Right atrium auricular region (tissue), 2 donors: ENCODE data around the gene NUAK2. TPM values are rescaled to one million over a fixed set of nuclear protein-coding genes. Genes with fewer than 3 reads are reported as not detected.

Experiments
- DNase-seq: peaks from one replicate; pipeline ENCODE4 v3.0.0-alpha.2; 2019; ENCODE audit warnings: low spot score
- H3K27ac ChIP-seq, 2 donors: fragments of 200-600 bp; sonication (generic); 1 replicate in 1 of 2; 2 replicates in 1 of 2; pipeline ENCODE4 v1.5.1; 2016 to 2019
- H3K27me3 ChIP-seq, 2 donors: fragments of 200-600 bp; sonication (generic); one replicate each; pipeline versions ENCODE4 v1.5.1 to v1.6.0; 2017 to 2019
- H3K36me3 ChIP-seq: fragments of 200-600 bp; sonication (generic); one replicate; pipeline ENCODE4 v1.5.1; 2016
- H3K4me1 ChIP-seq, 2 donors: fragments of 200-600 bp; sonication (generic); one replicate each; pipeline versions ENCODE4 v1.5.1 to v1.6.0; 2017 to 2019
- H3K4me3 ChIP-seq, 2 donors: fragments of 200-600 bp; sonication (generic); 1 replicate in 1 of 2; 2 replicates in 1 of 2; pipeline ENCODE4 v1.5.1; 2017 to 2019; ENCODE audit warnings: mild to moderate bottlenecking in 1 of 2, moderate library complexity in 1 of 2
- H3K9me3 ChIP-seq, 2 donors: fragments of 200-600 bp; sonication (generic); one replicate each; pipeline ENCODE4 v1.5.1; 2019
- total RNA-seq, 2 donors: library from RNA; depleted of rRNA; stranded (reverse); fragments of >200 nt; gene quantifications; one replicate each; pipeline ENCODE4 v1.1.0, GENCODE V29; 2016
- TF ChIP-seq, protein P1 (sequence below), 2 donors: fragments of 200-600 bp; sonication (generic); IDR thresholded peaks; one replicate each; pipeline ENCODE4 v1.5.1; 2019; ENCODE audit warnings: antibody characterized with exemption in 2 of 2

NUAK2 gene
- total RNA-seq, 2 donors from 2014 or later, result 0.67 to 1.7 TPM

GRCh38 chr1:205317311-205317917 is 4.1 kb downstream of the NUAK2 start:
- Histone ChIP-seq H3K4me3 (no peak overlapping the region), H3K27ac (peak overlapping the region; percentile 65 to 74), H3K36me3 (no peaks in the 10 kb centered on the region), H3K9me3 (no peaks in the 10 kb centered on the region), H3K27me3 (no peaks in the 10 kb centered on the region), H3K4me1 (peaks cover 0 to 68% of the 10 kb centered on the region in 2 donors)
- DNase-seq, result no peak
- TF ChIP-seq, protein P1, sequence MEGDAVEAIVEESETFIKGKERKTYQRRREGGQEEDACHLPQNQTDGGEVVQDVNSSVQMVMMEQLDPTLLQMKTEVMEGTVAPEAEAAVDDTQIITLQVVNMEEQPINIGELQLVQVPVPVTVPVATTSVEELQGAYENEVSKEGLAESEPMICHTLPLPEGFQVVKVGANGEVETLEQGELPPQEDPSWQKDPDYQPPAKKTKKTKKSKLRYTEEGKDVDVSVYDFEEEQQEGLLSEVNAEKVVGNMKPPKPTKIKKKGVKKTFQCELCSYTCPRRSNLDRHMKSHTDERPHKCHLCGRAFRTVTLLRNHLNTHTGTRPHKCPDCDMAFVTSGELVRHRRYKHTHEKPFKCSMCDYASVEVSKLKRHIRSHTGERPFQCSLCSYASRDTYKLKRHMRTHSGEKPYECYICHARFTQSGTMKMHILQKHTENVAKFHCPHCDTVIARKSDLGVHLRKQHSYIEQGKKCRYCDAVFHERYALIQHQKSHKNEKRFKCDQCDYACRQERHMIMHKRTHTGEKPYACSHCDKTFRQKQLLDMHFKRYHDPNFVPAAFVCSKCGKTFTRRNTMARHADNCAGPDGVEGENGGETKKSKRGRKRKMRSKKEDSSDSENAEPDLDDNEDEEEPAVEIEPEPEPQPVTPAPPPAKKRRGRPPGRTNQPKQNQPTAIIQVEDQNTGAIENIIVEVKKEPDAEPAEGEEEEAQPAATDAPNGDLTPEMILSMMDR (IDR thresholded peaks at IDR 0.05), result peak in 1 of 2 donors; percentile 12

- Histone ChIP-seq H3K27me3 (no peaks in the 10 kb centered on the region), H3K36me3 (no peaks in the 10 kb centered on the region), H3K4me3 (no peak overlapping the region), H3K9me3 (no peaks in the 10 kb centered on the region), H3K27ac (peak overlapping the region; percentile 65 to 74), H3K4me1 (peaks cover 0 to 68% of the 10 kb centered on the region in 2 donors)
- TF ChIP-seq, protein P1 (IDR thresholded peaks at IDR 0.05), result no peak
- no peak for DNase-seq
Measured at GRCh38 chr1:205316161-205316566, 5.4 kb downstream of the NUAK2 start.

- no peaks in the 10 kb centered on the region for H3K36me3 ChIP-seq
- H3K27me3 ChIP-seq, result no peaks in the 10 kb centered on the region
- H3K27ac ChIP-seq, result peak overlapping the region; percentile 61 to 74
- H3K4me3 ChIP-seq, result no peak overlapping the region
- H3K9me3 ChIP-seq, result no peaks in the 10 kb centered on the region
- peaks cover 0 to 58% of the 10 kb centered on the region in 2 donors for H3K4me1 ChIP-seq
- TF ChIP-seq, protein P1 (IDR thresholded peaks at IDR 0.05), result no peak
- DNase-seq, result no peak
Measured at GRCh38 chr1:205315008-205315618, 6.4 kb downstream of the NUAK2 start.

- no peaks in the 10 kb centered on the region for H3K9me3 ChIP-seq
- TF ChIP-seq, protein P1 (IDR thresholded peaks at IDR 0.05), result no peak
- DNase-seq, result peak; percentile 66
- peaks cover 0 to 50% of the 10 kb centered on the region in 2 donors for H3K4me1 ChIP-seq
- no peaks in the 10 kb centered on the region for H3K27me3 ChIP-seq
- H3K27ac ChIP-seq, result peak overlapping the region; percentile 61 to 82
- no peaks in the 10 kb centered on the region for H3K36me3 ChIP-seq
- peak overlapping the region in 1 of 2 donors; percentile 21 for H3K4me3 ChIP-seq
Measured at GRCh38 chr1:205313563-205314308, 7.8 kb downstream of the NUAK2 start.

DNA sequence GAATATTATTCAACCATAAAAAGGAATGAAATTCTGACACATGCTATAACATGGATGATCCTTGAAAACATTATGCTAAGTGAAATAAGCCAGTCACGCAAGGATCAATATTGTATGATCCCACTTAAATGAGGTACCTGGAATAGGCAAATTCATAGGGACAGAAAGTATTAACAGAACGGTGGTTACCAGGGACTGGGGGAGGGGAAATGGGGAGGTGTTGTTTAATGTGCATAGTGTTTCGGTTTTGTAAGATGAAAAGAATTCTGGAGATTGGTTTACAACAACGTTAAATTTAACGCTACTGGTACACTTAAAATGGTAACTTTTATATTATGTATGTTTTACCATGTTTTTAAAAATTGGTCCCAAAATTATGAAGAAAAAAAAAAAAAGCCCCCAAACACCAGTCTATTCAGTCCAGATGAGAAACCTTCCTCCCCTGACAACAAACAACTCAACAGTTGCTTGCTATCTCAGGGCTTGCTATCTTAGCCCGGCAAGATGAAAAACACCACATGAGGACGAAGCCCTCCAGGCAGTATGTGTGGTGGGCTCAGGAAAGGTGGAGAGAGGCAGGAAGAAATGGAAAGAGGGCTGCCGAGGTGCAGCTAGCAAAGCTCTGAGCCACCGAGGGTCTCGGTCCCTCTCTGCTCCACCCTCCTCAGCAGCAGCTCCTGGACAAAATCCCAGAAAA is 8.5 kb downstream of the NUAK2 start:
- Histone ChIP-seq H3K27ac (peak overlapping the region; percentile 61 to 82), H3K36me3 (no peaks in the 10 kb centered on the region), H3K4me1 (peaks cover 0 to 43% of the 10 kb centered on the region in 2 donors), H3K4me3 (peak overlapping the region in 1 of 2 donors; percentile 21), H3K9me3 (no peaks in the 10 kb centered on the region), H3K27me3 (no peaks in the 10 kb centered on the region)
- DNase-seq, result no peak
- TF ChIP-seq, protein P1 (IDR thresholded peaks at IDR 0.05), result no peak
